GM10847 (cell line): ENCODE results near the gene PPP2R2D.

Experiments
- POLR2A ChIP-seq: IDR thresholded peaks from 2 replicates; pipeline ENCODE4 v1.6.1; 2011; ENCODE audit not compliant: insufficient read length; ENCODE audit errors: extremely low read depth

The PPP2R2D gene

GRCh38 chr10:131937836-131938235 lies 37.0 kb downstream of the PPP2R2D start:
- no peak for TF ChIP-seq POLR2A

DNA sequence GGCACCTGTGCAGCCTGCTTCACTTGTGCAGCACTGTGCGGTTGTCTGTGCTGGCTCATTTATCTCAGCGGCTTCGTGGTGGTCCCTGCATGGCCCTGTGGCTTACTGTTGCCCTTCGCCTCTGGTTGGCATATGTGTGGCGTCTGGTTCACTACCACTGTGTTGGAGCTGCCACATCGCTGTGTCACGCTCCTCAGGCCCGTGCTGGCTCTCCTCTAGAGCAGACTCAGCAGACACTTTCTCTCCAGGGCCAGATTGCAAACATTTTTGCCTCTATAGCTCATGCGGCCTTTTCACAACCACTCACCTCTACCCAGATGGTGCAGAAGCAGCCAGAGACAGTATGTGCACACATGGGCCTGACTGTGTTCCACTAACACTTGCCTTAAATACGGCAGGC lies 37.9 kb downstream of the PPP2R2D start:
- TF ChIP-seq POLR2A, result no peak

DNA sequence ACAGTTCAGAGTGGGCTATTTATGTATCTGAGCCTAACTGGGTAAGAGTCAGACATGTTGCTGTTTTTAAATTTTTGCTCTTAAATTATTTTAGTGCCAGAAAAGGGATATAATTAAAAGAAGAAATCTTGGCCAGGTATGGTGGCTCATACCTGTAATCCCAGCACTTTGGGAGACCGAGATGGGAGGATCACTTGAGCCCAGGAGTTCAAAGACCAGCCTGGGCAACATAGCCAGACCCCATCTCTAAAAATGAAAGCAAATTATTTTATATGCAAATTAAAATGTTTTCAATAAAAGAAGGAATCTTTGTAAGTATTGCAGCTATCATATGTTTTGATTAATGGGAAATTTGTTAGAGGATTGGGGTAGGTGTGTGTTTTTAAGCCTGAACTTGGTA lies 41.6 kb downstream of the PPP2R2D start:
- TF ChIP-seq POLR2A, result no peak

DNA sequence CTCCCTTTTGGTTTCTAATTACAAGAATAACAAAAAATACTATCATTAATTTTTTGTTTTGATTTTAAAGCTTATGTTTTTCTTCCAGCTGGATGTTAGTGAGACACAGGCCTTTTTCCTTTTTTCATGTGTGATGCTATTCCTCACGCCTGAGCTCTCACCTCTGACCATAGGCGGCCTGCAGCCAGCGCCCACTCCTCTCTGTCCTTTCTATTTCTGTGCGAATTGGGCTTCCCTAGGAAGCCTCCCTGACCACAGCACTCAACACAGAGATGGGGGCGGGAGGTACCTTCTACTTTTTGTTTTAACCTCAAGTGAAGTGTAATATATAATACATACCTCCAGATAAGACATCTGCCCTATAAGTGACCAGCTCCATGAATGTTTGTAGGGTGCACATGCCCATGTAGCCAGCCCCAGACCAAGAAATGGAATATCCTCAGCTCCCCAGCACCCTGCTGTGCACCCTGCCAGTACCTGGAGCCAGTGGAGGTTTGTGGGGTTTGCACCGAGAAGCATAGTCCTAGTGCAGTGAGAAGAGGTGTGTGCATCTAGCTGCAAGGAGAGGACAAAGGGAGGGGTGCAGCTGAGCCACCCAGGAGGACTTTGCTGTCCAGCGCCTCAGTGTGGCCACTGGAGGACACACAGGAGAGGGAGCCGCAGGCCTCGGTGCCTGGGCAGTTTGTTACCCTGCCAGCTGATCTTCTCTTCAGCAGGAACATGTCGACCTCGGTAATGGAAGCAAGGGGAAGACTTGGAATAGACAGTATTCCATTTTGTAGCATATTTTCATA lies 42.4 kb downstream of the PPP2R2D start:
- no peak for TF ChIP-seq POLR2A

DNA sequence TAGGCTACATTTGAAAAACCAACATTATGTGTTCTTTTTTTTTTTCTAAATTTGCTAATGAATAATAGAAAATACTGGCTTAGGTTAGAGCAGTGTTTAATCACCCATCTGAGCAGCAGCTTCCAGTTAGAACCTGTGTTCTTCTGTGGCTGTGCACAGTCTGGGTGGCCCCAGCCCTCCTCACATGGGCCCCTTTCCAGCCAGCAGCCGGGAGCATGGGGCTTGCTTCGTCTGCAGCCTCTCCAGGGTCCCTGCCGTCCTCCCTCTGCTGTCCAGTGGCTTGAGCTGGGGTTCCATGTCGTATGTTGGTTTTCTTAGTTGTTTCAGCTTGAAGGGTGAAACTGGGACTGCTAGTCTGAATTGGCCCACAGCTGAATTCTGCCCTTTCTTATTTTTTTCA lies 43.6 kb downstream of the PPP2R2D start:
- TF ChIP-seq POLR2A, result no peak

DNA sequence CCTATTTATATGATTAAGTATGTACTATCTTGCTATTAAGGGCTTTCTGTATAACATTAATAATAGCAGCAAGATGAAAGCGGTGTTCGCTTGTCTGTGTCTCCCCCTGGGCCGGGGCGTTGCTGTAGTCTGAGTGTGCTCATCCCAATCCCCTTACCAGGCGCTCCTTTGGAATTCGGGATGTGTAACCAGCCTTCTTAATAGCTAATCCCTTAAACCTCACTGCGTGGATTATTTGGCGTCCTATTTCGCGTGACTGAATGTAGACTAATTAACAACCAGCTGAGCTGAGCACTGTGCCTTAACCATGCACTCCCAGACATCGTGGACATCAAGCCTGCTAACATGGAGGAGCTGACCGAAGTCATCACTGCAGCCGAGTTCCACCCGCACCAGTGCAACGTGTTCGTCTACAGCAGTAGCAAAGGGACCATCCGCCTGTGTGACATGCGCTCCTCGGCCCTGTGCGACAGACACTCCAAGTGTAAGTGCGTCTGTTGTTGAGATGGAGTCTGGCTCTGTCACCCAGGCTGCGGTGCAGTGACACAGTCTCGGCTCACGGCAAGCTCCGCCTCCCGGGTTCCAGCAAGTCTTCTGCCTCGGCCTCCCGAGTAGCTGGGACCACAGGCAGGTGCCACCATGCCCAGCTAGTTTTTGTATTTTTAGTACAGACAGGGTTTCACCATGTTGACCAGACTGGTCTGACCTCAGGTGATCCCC lies 44.3 kb downstream of the PPP2R2D start:
- no peak for TF ChIP-seq POLR2A

- no peak for TF ChIP-seq POLR2A
Observed at GRCh38 chr10:131946321-131946751, 45.5 kb downstream of the PPP2R2D start.

GRCh38 chr10:131946880-131947279 lies 46.1 kb downstream of the PPP2R2D start:
- no peak for TF ChIP-seq POLR2A

DNA sequence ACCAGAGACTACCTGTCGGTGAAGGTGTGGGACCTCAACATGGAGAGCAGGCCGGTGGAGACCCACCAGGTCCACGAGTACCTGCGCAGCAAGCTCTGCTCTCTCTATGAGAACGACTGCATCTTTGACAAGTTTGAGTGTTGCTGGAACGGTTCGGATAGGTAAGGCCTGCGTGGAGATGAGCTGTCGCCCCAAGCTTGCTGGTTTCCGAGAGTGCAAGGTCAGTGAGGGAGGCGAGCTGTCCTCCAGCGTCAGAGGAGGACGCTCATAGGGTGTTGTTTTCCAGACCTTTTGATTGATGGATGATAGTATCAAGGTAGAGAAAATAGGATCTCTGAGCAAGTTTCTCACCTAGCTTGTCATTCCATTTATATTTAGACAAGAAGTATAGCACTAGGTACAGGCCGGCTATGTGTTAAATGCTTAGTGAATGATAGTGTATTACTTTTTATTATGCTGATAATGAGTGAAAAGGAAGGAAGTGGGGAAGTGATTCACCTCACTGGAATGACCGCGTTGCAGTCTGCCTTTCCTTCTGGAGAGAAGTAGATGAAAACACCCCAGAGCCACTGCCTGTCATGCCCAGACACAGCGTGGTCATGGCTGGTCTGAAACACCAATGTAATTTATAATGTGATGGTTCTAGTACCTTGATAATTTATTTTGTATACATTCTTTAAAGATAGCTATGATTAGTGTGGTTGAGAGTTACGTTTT lies 47.0 kb downstream of the PPP2R2D start:
- no peak for TF ChIP-seq POLR2A

DNA sequence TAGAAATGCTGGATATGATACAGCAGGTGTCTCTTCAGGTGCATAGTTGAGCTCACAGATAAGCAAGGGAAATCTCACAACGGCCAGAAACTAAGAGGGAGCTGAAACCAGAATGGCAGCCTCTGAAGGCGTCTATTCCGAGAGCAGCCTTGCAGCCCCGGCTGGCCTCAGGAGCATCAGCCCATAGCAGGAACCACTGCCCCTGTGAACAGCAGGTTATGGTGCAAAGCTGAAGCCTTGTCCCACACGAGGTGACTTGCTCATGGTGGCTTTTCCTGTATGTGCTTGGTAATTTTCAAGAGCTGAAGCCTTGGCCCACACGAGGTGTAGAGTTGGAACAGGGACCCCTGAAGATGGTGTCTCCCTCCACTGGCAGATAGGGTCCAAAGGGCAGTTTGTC lies 47.7 kb downstream of the PPP2R2D start:
- TF ChIP-seq POLR2A, result no peak

- no peak for TF ChIP-seq POLR2A
Observed at GRCh38 chr10:131949041-131949862, 48.4 kb downstream of the PPP2R2D start.

GRCh38 chr10:131954356-131954965 lies 53.7 kb downstream of the PPP2R2D start:
- TF ChIP-seq POLR2A, result no peak

GRCh38 chr10:131955591-131956340 lies 55.0 kb downstream of the PPP2R2D start:
- TF ChIP-seq POLR2A, result no peak

- TF ChIP-seq POLR2A, result no peak
Observed at GRCh38 chr10:131959841-131960240, 59.0 kb downstream of the PPP2R2D start.
